CD1c-positive myeloid dendritic cell (primary cell): ENCODE results near the gene VAV2.

Experiments
- DNase-seq: peaks from one replicate; pipeline ENCODE4 v3.0.0-alpha.2; 2016; ENCODE audit errors: extremely low spot score

Gene VAV2

GRCh38 chr9:133850937-133851336, 141.2 kb downstream of the VAV2 start:
- DNase-seq, result no peak

- no peak for DNase-seq
These were observed 142.0 kb downstream of the VAV2 start for GRCh38 chr9:133850161-133850560.

GRCh38 chr9:133849110-133849670, 142.9 kb downstream of the VAV2 start:
- no peak for DNase-seq

- no peak for DNase-seq
These were observed 143.5 kb downstream of the VAV2 start for GRCh38 chr9:133848471-133849109.

- no peak for DNase-seq
These were observed 145.5 kb downstream of the VAV2 start for GRCh38 chr9:133846483-133847090.

GRCh38 chr9:133845440-133845839, 146.7 kb downstream of the VAV2 start:
- DNase-seq, result peak; percentile 64

GRCh38 chr9:133844881-133845410, 147.2 kb downstream of the VAV2 start:
- DNase-seq, result peak; percentile 49

- DNase-seq, result peak; percentile 15
These were observed 147.7 kb downstream of the VAV2 start for GRCh38 chr9:133844398-133844784.

- DNase-seq, result no peak
These were observed 148.2 kb downstream of the VAV2 start for GRCh38 chr9:133843751-133844397.

- DNase-seq, result no peak
These were observed 148.9 kb downstream of the VAV2 start for GRCh38 chr9:133843250-133843649.

- DNase-seq, result no peak
These were observed 149.3 kb downstream of the VAV2 start for GRCh38 chr9:133842721-133843227.

GRCh38 chr9:133842174-133842573, 149.9 kb downstream of the VAV2 start:
- DNase-seq, result no peak

- DNase-seq, result no peak
These were observed 150.8 kb downstream of the VAV2 start for GRCh38 chr9:133841167-133841812.

- peak; percentile 31 for DNase-seq
These were observed 152.2 kb downstream of the VAV2 start for GRCh38 chr9:133839822-133840329.

GRCh38 chr9:133838859-133839507, 153.1 kb downstream of the VAV2 start:
- no peak for DNase-seq

- DNase-seq, result no peak
These were observed 154.2 kb downstream of the VAV2 start for GRCh38 chr9:133837627-133838597.

GRCh38 chr9:133836818-133837217, 155.3 kb downstream of the VAV2 start:
- DNase-seq, result no peak

GRCh38 chr9:133836001-133836758, 155.9 kb downstream of the VAV2 start:
- no peak for DNase-seq

GRCh38 chr9:133835262-133835901, 156.7 kb downstream of the VAV2 start:
- DNase-seq, result no peak
